ENCODE results near the gene HS3ST1.
"Not testable (repeated sequence)": the region's sequence is repeated elsewhere in the genome, so short reads cannot be mapped to it uniquely, and the experiment has no call there.

Gene HS3ST1

GRCh38 chr4:11399461-11399971 is 29.2 kb downstream of the HS3ST1 start:
- no peak for DNase-seq (ENCODE audit: low spot score)

GRCh38 chr4:11397819-11398610 is 30.7 kb downstream of the HS3ST1 start:
- DNase-seq (ENCODE audit: low spot score), result no peak

- no peak for DNase-seq (ENCODE audit: low spot score)
Observed at GRCh38 chr4:11397146-11397545, 31.5 kb downstream of the HS3ST1 start.

GRCh38 chr4:11393551-11393950 is 35.1 kb downstream of the HS3ST1 start:
- DNase-seq (ENCODE audit: low spot score), result no peak

- not testable (repeated sequence) for DNase-seq (ENCODE audit: low spot score)
Observed at GRCh38 chr4:11384072-11384471, 44.6 kb downstream of the HS3ST1 start.

- DNase-seq (ENCODE audit: low spot score), result no peak
Observed at GRCh38 chr4:11376571-11376970, 52.1 kb downstream of the HS3ST1 start.

GRCh38 chr4:11376146-11376545 is 52.5 kb downstream of the HS3ST1 start:
- no peak for DNase-seq (ENCODE audit: low spot score)

GRCh38 chr4:11368701-11369115 is 60.0 kb downstream of the HS3ST1 start:
- DNase-seq (ENCODE audit: low spot score), result no peak

- DNase-seq (ENCODE audit: low spot score), result no peak
Observed at GRCh38 chr4:11367371-11367770, 61.3 kb downstream of the HS3ST1 start.

- DNase-seq (ENCODE audit: low spot score), result no peak
Observed at GRCh38 chr4:11366859-11367258, 61.8 kb downstream of the HS3ST1 start.

- DNase-seq (ENCODE audit: low spot score), result no peak
Observed at GRCh38 chr4:11365039-11365438, 63.7 kb downstream of the HS3ST1 start.

GRCh38 chr4:11359591-11359990 is 69.1 kb downstream of the HS3ST1 start:
- DNase-seq (ENCODE audit: low spot score), result no peak

GRCh38 chr4:11355226-11355625 is 73.5 kb downstream of the HS3ST1 start:
- no peak for DNase-seq (ENCODE audit: low spot score)

GRCh38 chr4:11354531-11354930 is 74.2 kb downstream of the HS3ST1 start:
- DNase-seq (ENCODE audit: low spot score), result no peak

- DNase-seq (ENCODE audit: low spot score), result no peak
Observed at GRCh38 chr4:11348449-11349088, 80.1 kb downstream of the HS3ST1 start.

GRCh38 chr4:11344916-11345315 is 83.8 kb downstream of the HS3ST1 start:
- DNase-seq (ENCODE audit: low spot score), result no peak

GRCh38 chr4:11343536-11343935 is 85.2 kb downstream of the HS3ST1 start:
- DNase-seq (ENCODE audit: low spot score), result no peak

Data from AG08395 (cell line).